ENCODE data around the gene CYP4F2.
"Not testable (repeated sequence)": the region's sequence is repeated elsewhere in the genome, so short reads cannot be mapped to it uniquely, and the experiment has no call there.

Gene CYP4F2

GRCh38 chr19:15900032-15900431 is 2.2 kb upstream of the CYP4F2 start:
- DNase-seq = not testable (repeated sequence)

GRCh38 chr19:15899561-15899960 is 1.7 kb upstream of the CYP4F2 start:
- DNase-seq = not testable (repeated sequence)

- DNase-seq = no peak
These were observed 692 bp downstream of the CYP4F2 start for GRCh38 chr19:15897026-15897737.

GRCh38 chr19:15895876-15896430 is 1.9 kb downstream of the CYP4F2 start:
- DNase-seq = no peak

- no peak for DNase-seq
These were observed 3.5 kb downstream of the CYP4F2 start for GRCh38 chr19:15894359-15894758.

GRCh38 chr19:15893477-15893876 is 4.4 kb downstream of the CYP4F2 start:
- no peak for DNase-seq

GRCh38 chr19:15892012-15892411 is 5.9 kb downstream of the CYP4F2 start:
- DNase-seq = no peak

GRCh38 chr19:15891434-15891833 is 6.4 kb downstream of the CYP4F2 start:
- no peak for DNase-seq

GRCh38 chr19:15889339-15889738 is 8.5 kb downstream of the CYP4F2 start:
- DNase-seq = not testable (repeated sequence)

GRCh38 chr19:15885919-15886318 is 12.0 kb downstream of the CYP4F2 start:
- no peak for DNase-seq

GRCh38 chr19:15885167-15885566 is 12.7 kb downstream of the CYP4F2 start:
- no peak for DNase-seq

GRCh38 chr19:15883329-15883728 is 14.5 kb downstream of the CYP4F2 start:
- not testable (repeated sequence) for DNase-seq

- no peak for DNase-seq
These were observed 22.9 kb downstream of the CYP4F2 start for GRCh38 chr19:15874821-15875474.

GRCh38 chr19:15873771-15874170 is 24.1 kb downstream of the CYP4F2 start:
- not testable (repeated sequence) for DNase-seq

GRCh38 chr19:15871570-15871969 is 26.3 kb downstream of the CYP4F2 start:
- no peak for DNase-seq

GRCh38 chr19:15869873-15870272 is 28.0 kb downstream of the CYP4F2 start:
- DNase-seq = no peak

- DNase-seq = no peak
These were observed 28.7 kb downstream of the CYP4F2 start for GRCh38 chr19:15869109-15869555.

- no peak for DNase-seq
These were observed 31.2 kb downstream of the CYP4F2 start for GRCh38 chr19:15866636-15867035.

- DNase-seq = no peak
These were observed 33.0 kb downstream of the CYP4F2 start for GRCh38 chr19:15864824-15865223.

- DNase-seq = no peak
These were observed 34.6 kb downstream of the CYP4F2 start for GRCh38 chr19:15863272-15863671.

GRCh38 chr19:15862444-15862843 is 35.4 kb downstream of the CYP4F2 start:
- no peak for DNase-seq

GRCh38 chr19:15860522-15860921 is 37.4 kb downstream of the CYP4F2 start:
- DNase-seq = no peak

- no peak for DNase-seq
These were observed 38.7 kb downstream of the CYP4F2 start for GRCh38 chr19:15859187-15859586.

GRCh38 chr19:15850385-15850784 is 47.5 kb downstream of the CYP4F2 start:
- DNase-seq = no peak

All from activated CD8-positive, alpha-beta memory T cell treated with anti-CD3 and anti-CD28 coated beads, Interleukin-2, amount 50 U/mL, for 48 hours (primary cell).